ENCODE results near the gene ABCC5.
"Not testable (repeated sequence)": the region's sequence is repeated elsewhere in the genome, so short reads cannot be mapped to it uniquely, and the experiment has no call there.

Gene ABCC5

GRCh38 chr3:184028275-184028890 is 10.7 kb upstream of the ABCC5 start:
- H4K91ac ChIP-seq (ENCODE audit: low read depth, low read length); H4K12ac ChIP-seq (ENCODE audit: low read depth, low read length); H3K36me3 ChIP-seq (ENCODE audit: control insufficient read depth in 1 of 2, insufficient read depth in 2 of 2, low read length in 2 of 2); H3K23ac ChIP-seq (ENCODE audit: low read length); DNase-seq; H3K79me1 ChIP-seq (ENCODE audit: low read length); H3K4me1 ChIP-seq (ENCODE audit: control insufficient read depth in 1 of 2, insufficient read depth in 2 of 2, low read length in 2 of 2); H2BK12ac ChIP-seq (ENCODE audit: low read length); H2AFZ ChIP-seq (ENCODE audit: insufficient read depth, low read length, poor library complexity); H3K9me3 ChIP-seq (ENCODE audit: insufficient read depth, low read depth, low read length); H2BK5ac ChIP-seq (ENCODE audit: low read depth, low read length, poor library complexity); H4K8ac ChIP-seq (ENCODE audit: low read depth, low read length); H3K79me2 ChIP-seq (ENCODE audit: control insufficient read depth, insufficient read depth, low read length, poor library complexity); H3K9ac ChIP-seq (ENCODE audit: low read length); H3K4me3 ChIP-seq (ENCODE audit: low read depth, low read length); H3K4me2 ChIP-seq (ENCODE audit: low read length); H3K14ac ChIP-seq (ENCODE audit: low read length); H3K27me3 ChIP-seq (ENCODE audit: insufficient read depth, low read length); H2AK5ac ChIP-seq (ENCODE audit: low read length); H3K4ac ChIP-seq (ENCODE audit: low read depth, low read length); H3K18ac ChIP-seq (ENCODE audit: low read length); H2BK120ac ChIP-seq (ENCODE audit: insufficient read depth, low read length, poor library complexity); H3K27ac ChIP-seq (ENCODE audit: low read depth, low read length): not testable (repeated sequence)
- no CpG with 5 or more reads among the region's 1 CpG for WGBS (ENCODE audit: extremely low coverage, insufficient coverage, insufficient read length)

GRCh38 chr3:184025256-184025655 is 7.6 kb upstream of the ABCC5 start:
- not testable (repeated sequence) for H3K4ac ChIP-seq (ENCODE audit: low read depth, low read length); H3K4me2 ChIP-seq (ENCODE audit: low read length); H4K91ac ChIP-seq (ENCODE audit: low read depth, low read length); H3K23ac ChIP-seq (ENCODE audit: low read length); H2BK5ac ChIP-seq (ENCODE audit: low read depth, low read length, poor library complexity); H3K9me3 ChIP-seq (ENCODE audit: insufficient read depth, low read depth, low read length); H3K18ac ChIP-seq (ENCODE audit: low read length); H3K79me2 ChIP-seq (ENCODE audit: control insufficient read depth, insufficient read depth, low read length, poor library complexity); H3K9ac ChIP-seq (ENCODE audit: low read length); H2AFZ ChIP-seq (ENCODE audit: insufficient read depth, low read length, poor library complexity); H3K4me1 ChIP-seq (ENCODE audit: control insufficient read depth in 1 of 2, insufficient read depth in 2 of 2, low read length in 2 of 2); H3K36me3 ChIP-seq (ENCODE audit: control insufficient read depth in 1 of 2, insufficient read depth in 2 of 2, low read length in 2 of 2); H2BK120ac ChIP-seq (ENCODE audit: insufficient read depth, low read length, poor library complexity); H4K12ac ChIP-seq (ENCODE audit: low read depth, low read length); H3K79me1 ChIP-seq (ENCODE audit: low read length); H4K8ac ChIP-seq (ENCODE audit: low read depth, low read length); H3K4me3 ChIP-seq (ENCODE audit: low read depth, low read length); DNase-seq; H3K27me3 ChIP-seq (ENCODE audit: insufficient read depth, low read length); H3K14ac ChIP-seq (ENCODE audit: low read length); H2BK12ac ChIP-seq (ENCODE audit: low read length); H3K27ac ChIP-seq (ENCODE audit: low read depth, low read length); H2AK5ac ChIP-seq (ENCODE audit: low read length)
- no CpG with 5 or more reads among the region's 5 CpGs for WGBS (ENCODE audit: extremely low coverage, insufficient coverage, insufficient read length)

GRCh38 chr3:184022323-184022722 is 4.6 kb upstream of the ABCC5 start:
- Histone ChIP-seq H3K4ac (ENCODE audit: low read depth, low read length) (no peak overlapping the region), H3K4me2 (ENCODE audit: low read length) (no peak overlapping the region), H3K36me3 (ENCODE audit: control insufficient read depth in 1 of 2, insufficient read depth in 2 of 2, low read length in 2 of 2) (no peaks in the 10 kb centered on the region), H3K27ac (ENCODE audit: low read depth, low read length) (no peak overlapping the region), H3K18ac (ENCODE audit: low read length) (no peak overlapping the region), H3K27me3 (ENCODE audit: insufficient read depth, low read length) (no peaks in the 10 kb centered on the region), H2BK120ac (ENCODE audit: insufficient read depth, low read length, poor library complexity) (no peak overlapping the region), H3K79me2 (ENCODE audit: control insufficient read depth, insufficient read depth, low read length, poor library complexity) (peaks cover 6% of the 10 kb centered on the region), H3K9me3 (ENCODE audit: insufficient read depth, low read depth, low read length) (no peaks in the 10 kb centered on the region), H3K23ac (ENCODE audit: low read length) (no peak overlapping the region), H4K91ac (ENCODE audit: low read depth, low read length) (no peak overlapping the region), H2BK12ac (ENCODE audit: low read length) (no peak overlapping the region), H3K79me1 (ENCODE audit: low read length) (peaks cover 7% of the 10 kb centered on the region), H2AFZ (ENCODE audit: insufficient read depth, low read length, poor library complexity) (no peak overlapping the region), H3K9ac (ENCODE audit: low read length) (no peak overlapping the region), H3K14ac (ENCODE audit: low read length) (no peak overlapping the region), H4K8ac (ENCODE audit: low read depth, low read length) (no peak overlapping the region), H3K4me3 (ENCODE audit: low read depth, low read length) (no peak overlapping the region), H3K4me1 (ENCODE audit: control insufficient read depth in 1 of 2, insufficient read depth in 2 of 2, low read length in 2 of 2) (no peaks in the 10 kb centered on the region), H2BK5ac (ENCODE audit: low read depth, low read length, poor library complexity) (no peak overlapping the region), H4K12ac (ENCODE audit: low read depth, low read length) (no peak overlapping the region), H2AK5ac (ENCODE audit: low read length) (no peak overlapping the region)
- no peak for DNase-seq
- WGBS (ENCODE audit: extremely low coverage, insufficient coverage, insufficient read length): no CpG with 5 or more reads among the region's 7 CpGs

- Histone ChIP-seq H3K27me3 (ENCODE audit: insufficient read depth, low read length) (no peaks in the 10 kb centered on the region), H3K36me3 (ENCODE audit: control insufficient read depth in 1 of 2, insufficient read depth in 2 of 2, low read length in 2 of 2) (peaks cover 0 to 3% of the 10 kb centered on the region in 2 experiments), H2BK5ac (ENCODE audit: low read depth, low read length, poor library complexity) (peak overlapping the region; percentile 15), H2AK5ac (ENCODE audit: low read length) (no peak overlapping the region), H3K4ac (ENCODE audit: low read depth, low read length) (no peak overlapping the region), H3K14ac (ENCODE audit: low read length) (no peak overlapping the region), H2BK120ac (ENCODE audit: insufficient read depth, low read length, poor library complexity) (no peak overlapping the region), H4K91ac (ENCODE audit: low read depth, low read length) (peak overlapping the region; percentile 47), H3K79me1 (ENCODE audit: low read length) (peaks cover 9% of the 10 kb centered on the region), H2AFZ (ENCODE audit: insufficient read depth, low read length, poor library complexity) (peak overlapping the region; percentile 62), H3K4me1 (ENCODE audit: control insufficient read depth in 1 of 2, insufficient read depth in 2 of 2, low read length in 2 of 2) (peaks cover 7% of the 10 kb centered on the region in 2 experiments), H4K8ac (ENCODE audit: low read depth, low read length) (peak overlapping the region; percentile 74), H3K79me2 (ENCODE audit: control insufficient read depth, insufficient read depth, low read length, poor library complexity) (peaks cover 11% of the 10 kb centered on the region), H2BK12ac (ENCODE audit: low read length) (no peak overlapping the region), H3K9me3 (ENCODE audit: insufficient read depth, low read depth, low read length) (peaks cover 5% of the 10 kb centered on the region), H4K12ac (ENCODE audit: low read depth, low read length) (peak overlapping the region; percentile 26), H3K4me3 (ENCODE audit: low read depth, low read length) (no peak overlapping the region), H3K27ac (ENCODE audit: low read depth, low read length) (no peak overlapping the region), H3K9ac (ENCODE audit: low read length) (no peak overlapping the region), H3K23ac (ENCODE audit: low read length) (no peak overlapping the region), H3K18ac (ENCODE audit: low read length) (no peak overlapping the region), H3K4me2 (ENCODE audit: low read length) (peak overlapping the region; percentile 52)
- WGBS (ENCODE audit: extremely low coverage, insufficient coverage, insufficient read length): no CpG with 5 or more reads among the region's 21 CpGs
- DNase-seq: no peak
Observed at GRCh38 chr3:184018424-184018973, 815 bp upstream of the ABCC5 start.

Data from trophoblast cell (in vitro differentiated cells and primary cell).